Measurements from ENCODE around the gene PTAR1. TPM values are rescaled to one million over a fixed set of nuclear protein-coding genes. Genes with fewer than 3 reads are reported as not detected.

PTAR1 gene
- total RNA-seq, 1 experiment from 2014 or later: 61.5 TPM

- Histone ChIP-seq H3K9me3 (ENCODE audit: low read depth, low read length, poor library complexity, severe bottlenecking) (no peaks in the 10 kb centered on the region), H3K27me3 (replicated peaks; ENCODE audit: insufficient read depth, low read depth, low read length, poor library complexity) (no peaks in the 10 kb centered on the region), H3K36me3 (ENCODE audit: insufficient read depth, low read length, poor library complexity, severe bottlenecking) (no peaks in the 10 kb centered on the region), H3K4me3 (ENCODE audit: low read depth, low read length, poor library complexity, severe bottlenecking) (no peak overlapping the region), H3K27ac (ENCODE audit: low read depth, low read length, poor library complexity, severe bottlenecking) (no peak overlapping the region), H3K4me1 (ENCODE audit: insufficient read depth, low read length, poor library complexity, severe bottlenecking) (no peaks in the 10 kb centered on the region)
- POLR2A ChIA-PET (ENCODE audit: low non-redundant PET): no interaction called here
- intact Hi-C loops (cut with micrococcal nuclease; ENCODE audit: unreplicated experiment): no loop called here
- TF ChIP-seq CTCF (conservative IDR thresholded peaks at IDR 0.05; ENCODE audit: low read depth, low read length) (no peak), EZH2 (IDR thresholded peaks at IDR 0.05; ENCODE audit: borderline replicate concordance, low read depth, low read length, poor library complexity, severe bottlenecking) (no peak)
- CTCF ChIA-PET: no interaction called here
- DNase-seq (ENCODE audit: low spot score): no peak
- BruUV-seq (replicated peaks): no TSS peak
Observed at GRCh38 chr9:69773258-69773657, 13.4 kb upstream of the PTAR1 start.

GRCh38 chr9:69771775-69772418 lies 12.1 kb upstream of the PTAR1 start:
- TF ChIP-seq CTCF (conservative IDR thresholded peaks at IDR 0.05; ENCODE audit: low read depth, low read length) (no peak), EZH2 (IDR thresholded peaks at IDR 0.05; ENCODE audit: borderline replicate concordance, low read depth, low read length, poor library complexity, severe bottlenecking) (no peak)
- H3K4me3 ChIP-seq (ENCODE audit: low read depth, low read length, poor library complexity, severe bottlenecking): no peak overlapping the region
- ChIA-PET CTCF (no interaction called here), POLR2A (ENCODE audit: low non-redundant PET) (no interaction called here)
- H3K4me1 ChIP-seq (ENCODE audit: insufficient read depth, low read length, poor library complexity, severe bottlenecking): no peaks in the 10 kb centered on the region
- intact Hi-C loops (cut with micrococcal nuclease; ENCODE audit: unreplicated experiment): no loop called here
- no peak overlapping the region for H3K27ac ChIP-seq (ENCODE audit: low read depth, low read length, poor library complexity, severe bottlenecking)
- no TSS peak for BruUV-seq (replicated peaks)
- H3K36me3 ChIP-seq (ENCODE audit: insufficient read depth, low read length, poor library complexity, severe bottlenecking): no peaks in the 10 kb centered on the region
- H3K9me3 ChIP-seq (ENCODE audit: low read depth, low read length, poor library complexity, severe bottlenecking): no peaks in the 10 kb centered on the region
- no peaks in the 10 kb centered on the region for H3K27me3 ChIP-seq (replicated peaks; ENCODE audit: insufficient read depth, low read depth, low read length, poor library complexity)
- DNase-seq (ENCODE audit: low spot score): no peak

- Histone ChIP-seq H3K4me1 (ENCODE audit: insufficient read depth, low read length, poor library complexity, severe bottlenecking) (no peaks in the 10 kb centered on the region), H3K36me3 (ENCODE audit: insufficient read depth, low read length, poor library complexity, severe bottlenecking) (no peaks in the 10 kb centered on the region), H3K9me3 (ENCODE audit: low read depth, low read length, poor library complexity, severe bottlenecking) (no peaks in the 10 kb centered on the region), H3K27ac (ENCODE audit: low read depth, low read length, poor library complexity, severe bottlenecking) (no peak overlapping the region), H3K27me3 (replicated peaks; ENCODE audit: insufficient read depth, low read depth, low read length, poor library complexity) (no peaks in the 10 kb centered on the region), H3K4me3 (ENCODE audit: low read depth, low read length, poor library complexity, severe bottlenecking) (no peak overlapping the region)
- TF ChIP-seq CTCF (conservative IDR thresholded peaks at IDR 0.05; ENCODE audit: low read depth, low read length) (no peak), EZH2 (IDR thresholded peaks at IDR 0.05; ENCODE audit: borderline replicate concordance, low read depth, low read length, poor library complexity, severe bottlenecking) (no peak)
- DNase-seq (ENCODE audit: low spot score): no peak
- intact Hi-C loops (cut with micrococcal nuclease; ENCODE audit: unreplicated experiment): no loop called here
- ChIA-PET POLR2A (ENCODE audit: low non-redundant PET) (no interaction called here), CTCF (no interaction called here)
- BruUV-seq (replicated peaks): no TSS peak
Observed at GRCh38 chr9:69768716-69769115, 8.9 kb upstream of the PTAR1 start.
